Measurements from ENCODE around the gene RCOR1.

RCOR1 gene

GRCh38 chr14:102711207-102711606 is 118.8 kb downstream of the RCOR1 start:
- peaks cover 2% of the 10 kb centered on the region for H3K36me3 ChIP-seq (ENCODE audit: control insufficient read depth, insufficient read depth, low read length)
- no peak overlapping the region for H2BK15ac ChIP-seq (replicated peaks; ENCODE audit: low read depth)
- H3K27me3 ChIP-seq (ENCODE audit: insufficient read depth, low read length, poor library complexity), result no peaks in the 10 kb centered on the region
- H3K4ac ChIP-seq (ENCODE audit: low read depth, low read length), result no peak overlapping the region
- peak; percentile 33 for DNase-seq
- WGBS (ENCODE audit: extremely low coverage, insufficient coverage, low lambda C conversion rate), result no CpG with 5 or more reads among the region's 6 CpGs
- no peak overlapping the region for H2BK120ac ChIP-seq (ENCODE audit: low read depth, low read length)
- no peaks in the 10 kb centered on the region for H3K79me1 ChIP-seq (ENCODE audit: low read length)
- no peak overlapping the region for H2BK5ac ChIP-seq (ENCODE audit: low read length)
- H3K27ac ChIP-seq (ENCODE audit: low read depth, low read length), result no peak overlapping the region
- H3K18ac ChIP-seq (ENCODE audit: low read length), result no peak overlapping the region
- H3K23ac ChIP-seq (ENCODE audit: low read length), result no peak overlapping the region
- H3K56ac ChIP-seq (ENCODE audit: low read length), result no peak overlapping the region
- H2AK5ac ChIP-seq (ENCODE audit: low read length), result no peak overlapping the region
- H3K4me2 ChIP-seq (ENCODE audit: low read length), result no peak overlapping the region
- H3K4me3 ChIP-seq (ENCODE audit: low read length), result no peak overlapping the region
- no peaks in the 10 kb centered on the region for H3K4me1 ChIP-seq (ENCODE audit: control insufficient read depth, low read depth, low read length)
- no peak overlapping the region for H3K9ac ChIP-seq (ENCODE audit: low read length)
- no peak overlapping the region for H4K5ac ChIP-seq (ENCODE audit: low read length)
- H4K8ac ChIP-seq (ENCODE audit: low read depth, low read length), result no peak overlapping the region
- no peaks in the 10 kb centered on the region for H3K79me2 ChIP-seq (ENCODE audit: control insufficient read depth, insufficient read depth, low read length)

- no peak overlapping the region for H3K9ac ChIP-seq (ENCODE audit: low read length)
- no peak overlapping the region for H4K5ac ChIP-seq (ENCODE audit: low read length)
- no peak overlapping the region for H2BK5ac ChIP-seq (ENCODE audit: low read length)
- no peak overlapping the region for H4K8ac ChIP-seq (ENCODE audit: low read depth, low read length)
- no peaks in the 10 kb centered on the region for H3K4me1 ChIP-seq (ENCODE audit: control insufficient read depth, low read depth, low read length)
- H2BK15ac ChIP-seq (replicated peaks; ENCODE audit: low read depth), result no peak overlapping the region
- peaks cover 2% of the 10 kb centered on the region for H3K36me3 ChIP-seq (ENCODE audit: control insufficient read depth, insufficient read depth, low read length)
- H3K56ac ChIP-seq (ENCODE audit: low read length), result no peak overlapping the region
- H3K4me2 ChIP-seq (ENCODE audit: low read length), result no peak overlapping the region
- no peak overlapping the region for H3K18ac ChIP-seq (ENCODE audit: low read length)
- no peaks in the 10 kb centered on the region for H3K27me3 ChIP-seq (ENCODE audit: insufficient read depth, low read length, poor library complexity)
- no CpG with 5 or more reads among the region's 3 CpGs for WGBS (ENCODE audit: extremely low coverage, insufficient coverage, low lambda C conversion rate)
- H3K79me2 ChIP-seq (ENCODE audit: control insufficient read depth, insufficient read depth, low read length), result no peaks in the 10 kb centered on the region
- no peak overlapping the region for H3K23ac ChIP-seq (ENCODE audit: low read length)
- H3K79me1 ChIP-seq (ENCODE audit: low read length), result no peaks in the 10 kb centered on the region
- peak; percentile 62 for DNase-seq
- no peak overlapping the region for H3K27ac ChIP-seq (ENCODE audit: low read depth, low read length)
- no peak overlapping the region for H3K4me3 ChIP-seq (ENCODE audit: low read length)
- no peak overlapping the region for H2BK120ac ChIP-seq (ENCODE audit: low read depth, low read length)
- no peak overlapping the region for H3K4ac ChIP-seq (ENCODE audit: low read depth, low read length)
- H2AK5ac ChIP-seq (ENCODE audit: low read length), result no peak overlapping the region
These were observed 119.5 kb downstream of the RCOR1 start for GRCh38 chr14:102711946-102712345.

DNA sequence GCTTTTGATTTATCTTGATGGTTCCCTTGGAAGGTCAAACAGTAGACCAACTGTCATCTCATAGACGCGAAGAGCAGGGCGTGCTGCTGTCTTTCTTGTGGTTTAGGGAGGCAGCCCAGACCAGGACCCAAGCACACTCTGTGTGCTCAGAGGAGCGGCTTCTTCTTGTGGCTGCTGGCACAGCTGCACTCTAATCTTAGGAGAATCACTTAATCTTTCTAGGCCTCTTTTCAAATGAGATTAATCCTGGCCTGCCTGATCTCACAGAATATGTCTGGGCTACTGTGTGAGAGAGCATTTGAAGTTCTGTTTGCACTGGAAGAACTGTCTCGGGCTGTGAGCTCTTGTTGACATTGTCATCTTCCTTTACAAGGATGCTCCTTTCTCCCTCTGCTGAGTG is 124.8 kb downstream of the RCOR1 start:
- no peak overlapping the region for H3K4ac ChIP-seq (ENCODE audit: low read depth, low read length)
- no peak for DNase-seq
- H3K4me3 ChIP-seq (ENCODE audit: low read length), result no peak overlapping the region
- no peak overlapping the region for H3K4me2 ChIP-seq (ENCODE audit: low read length)
- H2AK5ac ChIP-seq (ENCODE audit: low read length), result no peak overlapping the region
- no peaks in the 10 kb centered on the region for H3K27me3 ChIP-seq (ENCODE audit: insufficient read depth, low read length, poor library complexity)
- no peak overlapping the region for H2BK5ac ChIP-seq (ENCODE audit: low read length)
- no peaks in the 10 kb centered on the region for H3K79me2 ChIP-seq (ENCODE audit: control insufficient read depth, insufficient read depth, low read length)
- H3K56ac ChIP-seq (ENCODE audit: low read length), result no peak overlapping the region
- no peak overlapping the region for H2BK15ac ChIP-seq (replicated peaks; ENCODE audit: low read depth)
- H3K9ac ChIP-seq (ENCODE audit: low read length), result no peak overlapping the region
- no peak overlapping the region for H2BK120ac ChIP-seq (ENCODE audit: low read depth, low read length)
- peaks cover 4% of the 10 kb centered on the region for H3K79me1 ChIP-seq (ENCODE audit: low read length)
- no peaks in the 10 kb centered on the region for H3K36me3 ChIP-seq (ENCODE audit: control insufficient read depth, insufficient read depth, low read length)
- no peak overlapping the region for H3K27ac ChIP-seq (ENCODE audit: low read depth, low read length)
- no CpG with 5 or more reads among the region's 5 CpGs for WGBS (ENCODE audit: extremely low coverage, insufficient coverage, low lambda C conversion rate)
- no peak overlapping the region for H3K23ac ChIP-seq (ENCODE audit: low read length)
- H4K5ac ChIP-seq (ENCODE audit: low read length), result no peak overlapping the region
- H3K4me1 ChIP-seq (ENCODE audit: control insufficient read depth, low read depth, low read length), result no peaks in the 10 kb centered on the region
- no peak overlapping the region for H3K18ac ChIP-seq (ENCODE audit: low read length)
- H4K8ac ChIP-seq (ENCODE audit: low read depth, low read length), result no peak overlapping the region

GRCh38 chr14:102722646-102723045 is 130.2 kb downstream of the RCOR1 start:
- no peak overlapping the region for H2BK120ac ChIP-seq (ENCODE audit: low read depth, low read length)
- H3K4ac ChIP-seq (ENCODE audit: low read depth, low read length), result no peak overlapping the region
- H2BK15ac ChIP-seq (replicated peaks; ENCODE audit: low read depth), result no peak overlapping the region
- H4K5ac ChIP-seq (ENCODE audit: low read length), result no peak overlapping the region
- H3K9ac ChIP-seq (ENCODE audit: low read length), result no peak overlapping the region
- DNase-seq, result no peak
- no peaks in the 10 kb centered on the region for H3K79me2 ChIP-seq (ENCODE audit: control insufficient read depth, insufficient read depth, low read length)
- no peak overlapping the region for H3K56ac ChIP-seq (ENCODE audit: low read length)
- peaks cover 2% of the 10 kb centered on the region for H3K79me1 ChIP-seq (ENCODE audit: low read length)
- H3K27ac ChIP-seq (ENCODE audit: low read depth, low read length), result no peak overlapping the region
- H3K4me3 ChIP-seq (ENCODE audit: low read length), result no peak overlapping the region
- H4K8ac ChIP-seq (ENCODE audit: low read depth, low read length), result no peak overlapping the region
- H3K4me1 ChIP-seq (ENCODE audit: control insufficient read depth, low read depth, low read length), result no peaks in the 10 kb centered on the region
- no peak overlapping the region for H2BK5ac ChIP-seq (ENCODE audit: low read length)
- H3K4me2 ChIP-seq (ENCODE audit: low read length), result no peak overlapping the region
- WGBS (ENCODE audit: extremely low coverage, insufficient coverage, low lambda C conversion rate), result no CpG with 5 or more reads among the region's 4 CpGs
- H3K36me3 ChIP-seq (ENCODE audit: control insufficient read depth, insufficient read depth, low read length), result peaks cover 7% of the 10 kb centered on the region
- H3K27me3 ChIP-seq (ENCODE audit: insufficient read depth, low read length, poor library complexity), result no peaks in the 10 kb centered on the region
- no peak overlapping the region for H3K18ac ChIP-seq (ENCODE audit: low read length)
- H3K23ac ChIP-seq (ENCODE audit: low read length), result no peak overlapping the region
- H2AK5ac ChIP-seq (ENCODE audit: low read length), result no peak overlapping the region

GRCh38 chr14:102723650-102724049 is 131.2 kb downstream of the RCOR1 start:
- DNase-seq, result no peak
- Histone ChIP-seq H3K4me3 (ENCODE audit: low read length) (no peak overlapping the region), H3K4me1 (ENCODE audit: control insufficient read depth, low read depth, low read length) (no peaks in the 10 kb centered on the region), H3K4ac (ENCODE audit: low read depth, low read length) (no peak overlapping the region), H3K27ac (ENCODE audit: low read depth, low read length) (no peak overlapping the region), H3K79me1 (ENCODE audit: low read length) (peaks cover 2% of the 10 kb centered on the region), H2BK120ac (ENCODE audit: low read depth, low read length) (no peak overlapping the region), H3K27me3 (ENCODE audit: insufficient read depth, low read length, poor library complexity) (no peaks in the 10 kb centered on the region), H3K18ac (ENCODE audit: low read length) (no peak overlapping the region), H3K23ac (ENCODE audit: low read length) (no peak overlapping the region), H3K9ac (ENCODE audit: low read length) (no peak overlapping the region), H3K56ac (ENCODE audit: low read length) (no peak overlapping the region), H2AK5ac (ENCODE audit: low read length) (no peak overlapping the region), H2BK15ac (replicated peaks; ENCODE audit: low read depth) (no peak overlapping the region), H3K79me2 (ENCODE audit: control insufficient read depth, insufficient read depth, low read length) (no peaks in the 10 kb centered on the region), H4K8ac (ENCODE audit: low read depth, low read length) (no peak overlapping the region), H4K5ac (ENCODE audit: low read length) (no peak overlapping the region), H3K4me2 (ENCODE audit: low read length) (no peak overlapping the region), H2BK5ac (ENCODE audit: low read length) (no peak overlapping the region), H3K36me3 (ENCODE audit: control insufficient read depth, insufficient read depth, low read length) (peaks cover 10% of the 10 kb centered on the region)
- no CpG with 5 or more reads among the region's 5 CpGs for WGBS (ENCODE audit: extremely low coverage, insufficient coverage, low lambda C conversion rate)

DNA sequence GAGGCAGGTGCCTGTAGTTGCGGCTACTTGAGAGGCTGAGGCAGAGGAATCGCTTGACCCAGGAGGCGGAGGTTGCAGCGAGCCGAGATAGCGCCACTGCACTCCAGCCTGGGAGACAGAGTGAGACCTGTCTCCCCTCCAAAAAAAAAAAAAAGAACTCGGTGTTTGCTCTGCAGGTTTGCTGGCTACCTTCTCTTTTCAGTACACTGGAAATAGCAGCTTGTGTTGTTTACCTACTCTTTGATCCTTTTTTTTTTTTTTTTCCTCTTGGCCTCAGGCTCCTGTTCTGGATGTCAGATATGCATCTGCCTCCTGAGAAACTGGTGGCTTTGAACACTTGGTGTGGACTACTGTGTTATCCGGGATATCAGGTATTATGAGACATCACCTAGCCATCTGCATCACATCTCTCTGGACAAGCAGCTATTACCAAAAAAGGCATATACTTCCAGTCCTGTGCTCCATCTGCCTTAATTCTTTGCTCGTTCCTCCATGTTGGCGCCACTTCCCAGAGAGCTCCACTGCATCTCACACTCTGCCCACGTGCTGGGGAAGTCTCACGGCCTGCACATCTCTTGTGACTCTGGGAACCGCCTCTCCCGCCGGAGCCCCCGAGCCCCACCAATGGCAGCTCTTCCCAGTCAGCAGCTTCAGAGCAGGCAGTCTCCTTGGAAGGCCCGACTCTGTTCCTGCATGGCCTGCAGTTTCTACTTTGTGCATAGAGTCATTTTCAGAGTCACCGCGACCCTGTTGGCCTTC is 133.9 kb downstream of the RCOR1 start:
- Histone ChIP-seq H4K8ac (ENCODE audit: low read depth, low read length) (no peak overlapping the region), H3K4me2 (ENCODE audit: low read length) (no peak overlapping the region), H4K5ac (ENCODE audit: low read length) (no peak overlapping the region), H3K4me3 (ENCODE audit: low read length) (no peak overlapping the region), H2BK15ac (replicated peaks; ENCODE audit: low read depth) (no peak overlapping the region), H3K27me3 (ENCODE audit: insufficient read depth, low read length, poor library complexity) (no peaks in the 10 kb centered on the region), H3K79me2 (ENCODE audit: control insufficient read depth, insufficient read depth, low read length) (no peaks in the 10 kb centered on the region), H3K9ac (ENCODE audit: low read length) (no peak overlapping the region), H3K79me1 (ENCODE audit: low read length) (peaks cover 3% of the 10 kb centered on the region), H2AK5ac (ENCODE audit: low read length) (no peak overlapping the region), H3K27ac (ENCODE audit: low read depth, low read length) (no peak overlapping the region), H2BK5ac (ENCODE audit: low read length) (no peak overlapping the region), H3K56ac (ENCODE audit: low read length) (no peak overlapping the region), H2BK120ac (ENCODE audit: low read depth, low read length) (no peak overlapping the region), H3K4ac (ENCODE audit: low read depth, low read length) (no peak overlapping the region), H3K4me1 (ENCODE audit: control insufficient read depth, low read depth, low read length) (no peaks in the 10 kb centered on the region), H3K36me3 (ENCODE audit: control insufficient read depth, insufficient read depth, low read length) (peaks cover 16% of the 10 kb centered on the region), H3K18ac (ENCODE audit: low read length) (no peak overlapping the region), H3K23ac (ENCODE audit: low read length) (no peak overlapping the region)
- no CpG with 5 or more reads among the region's 19 CpGs for WGBS (ENCODE audit: extremely low coverage, insufficient coverage, low lambda C conversion rate)
- no peak for DNase-seq

Data from mesendoderm (in vitro differentiated cells).